Endothelial cell of umbilical vein (primary cell): ENCODE results near the gene NUP50. TPM values are rescaled to one million over a fixed set of nuclear protein-coding genes. Genes with fewer than 3 reads are reported as not detected.

Source experiments
- BruUV-seq: library from RNA; stranded (reverse); fragments of 400-500 nt; replicated peaks from 2 replicates; lab custom pipeline; 2021; lab: Mats Ljungman, UMichigan
- CTCF ChIA-PET: fragments of 300-600, 350-600 bp; sonication (Branson Sonifier 250); formaldehyde crosslinking; loops from one replicate; lab custom pipeline; 2021; ENCODE audit warnings: antibody characterized with exemption, inconsistent platforms; lab: Charles Lee
- POLR2A ChIA-PET: fragments of 300-600, 350-600 bp; sonication (Branson Sonifier 250); formaldehyde crosslinking; loops from one replicate; lab custom pipeline; 2021; ENCODE audit warnings: antibody characterized with exemption, inconsistent platforms; lab: Charles Lee
- DNase-seq: peaks from one replicate; pipeline ENCODE4 v3.0.0-alpha.2; 2011; ENCODE audit warnings: low read depth, low spot score
- FAIRE-seq: peaks from 2 replicates; lab custom pipeline; 2011; peaks lifted over from hg19 to GRCh38; lab: Jason Lieb, UNC
- H2AFZ ChIP-seq: 2 replicates; pipeline ENCODE4 v1.6.0; 2012; ENCODE audit warnings: low read depth, low read length, control low read depth, inconsistent platforms
- H3K27ac ChIP-seq: 2 replicates; pipeline ENCODE4 v1.5.1; 2011; ENCODE audit warnings: low read depth, mild to moderate bottlenecking, control low read depth, low read length, moderate library complexity; ENCODE audit not compliant: insufficient read depth
- H3K27me3 ChIP-seq, 2 experiments: 2 replicates each; pipeline versions ENCODE4 v1.6.0 to v1.6.1; 2011; ENCODE audit warnings: low read length in 2 of 2, mixed read lengths in 1 of 2; ENCODE audit not compliant: control insufficient read depth in 2 of 2, insufficient read depth in 2 of 2
- H3K36me3 ChIP-seq, 2 experiments: 2 replicates in 1 of 2; 3 replicates in 1 of 2; pipeline ENCODE4 v1.5.1; 2011; ENCODE audit warnings: low read length in 2 of 2, mild to moderate bottlenecking in 1 of 2, moderate library complexity in 1 of 2; ENCODE audit not compliant: control insufficient read depth in 2 of 2, insufficient read depth in 2 of 2; ENCODE audit errors: extremely low read depth in 1 of 2
- H3K4me1 ChIP-seq: 3 replicates; pipeline ENCODE4 v1.5.1; 2011; ENCODE audit warnings: mild to moderate bottlenecking, low read length; ENCODE audit not compliant: control insufficient read depth, insufficient read depth; ENCODE audit errors: extremely low read depth
- H3K4me2 ChIP-seq: 2 replicates; pipeline ENCODE4 v1.6.1; 2011; ENCODE audit warnings: low read length, control low read depth, mixed read lengths; ENCODE audit not compliant: insufficient read depth
- H3K4me3 ChIP-seq, 3 experiments: fragments of 200-600 bp in 1 of 3; sonication (generic), shearing (Covaris generic) in 1 of 3; replicated peaks in 1 of 3; 2 replicates each; pipeline ENCODE4 v1.5.1; 2011 to 2016; ENCODE audit warnings: control low read depth in 3 of 3, low read length in 3 of 3, mild to moderate bottlenecking in 2 of 3, inconsistent platforms in 1 of 3, low read depth in 1 of 3, moderate library complexity in 1 of 3; ENCODE audit not compliant: insufficient read depth in 1 of 3
- H3K79me2 ChIP-seq: 2 replicates; pipeline ENCODE4 v1.6.0; 2012; ENCODE audit warnings: low read length, inconsistent platforms; ENCODE audit not compliant: control insufficient read depth, insufficient read depth
- H3K9ac ChIP-seq: replicated peaks from 2 replicates; pipeline ENCODE3; 2011; ENCODE audit warnings: low read length, control low read depth; ENCODE audit not compliant: insufficient read depth; ENCODE audit errors: extremely low read depth
- H3K9me1 ChIP-seq: replicated peaks from 3 replicates; pipeline ENCODE4 v1.6.0; 2011; ENCODE audit warnings: mild to moderate bottlenecking, low read length; ENCODE audit not compliant: control insufficient read depth, insufficient read depth; ENCODE audit errors: extremely low read depth
- H3K9me3 ChIP-seq: replicated peaks from 2 replicates; pipeline ENCODE4 v1.5.1; 2012; ENCODE audit warnings: low read length, inconsistent platforms; ENCODE audit not compliant: control insufficient read depth, insufficient read depth
- H4K20me1 ChIP-seq: replicated peaks from 2 replicates; pipeline ENCODE3; 2011; ENCODE audit warnings: mild to moderate bottlenecking, low read length; ENCODE audit not compliant: control insufficient read depth, insufficient read depth; ENCODE audit errors: extremely low read depth
- EZH2 ChIP-seq: IDR thresholded peaks from 2 replicates; pipeline ENCODE4 v1.6.1; 2012; ENCODE audit warnings: borderline replicate concordance, low read depth, mild to moderate bottlenecking, moderate library complexity, low read length, inconsistent platforms; ENCODE audit not compliant: severe bottlenecking
- FOS ChIP-seq: IDR thresholded peaks from 2 replicates; pipeline ENCODE4 v1.6.1; 2011; ENCODE audit warnings: mild to moderate bottlenecking, low read length, moderate library complexity, borderline replicate concordance; ENCODE audit not compliant: insufficient read depth
- GATA2 ChIP-seq: IDR thresholded peaks from 2 replicates; pipeline ENCODE4 v1.7.0; 2011; ENCODE audit warnings: low read depth, mild to moderate bottlenecking, moderate library complexity, mixed read lengths, low read length; ENCODE audit not compliant: insufficient read length, insufficient read depth
- JUN ChIP-seq: IDR thresholded peaks from 2 replicates; pipeline ENCODE4 v1.6.1; 2011; ENCODE audit warnings: borderline replicate concordance, low read depth; ENCODE audit not compliant: insufficient read length, insufficient read depth
- MYC ChIP-seq: IDR thresholded peaks from one replicate; pipeline ENCODE4 v1.6.1; 2011; ENCODE audit warnings: mild to moderate bottlenecking, low read depth, low read length
- POLR2A ChIP-seq: IDR thresholded peaks from 2 replicates; pipeline ENCODE4 v1.6.1; 2012; ENCODE audit warnings: low read depth, mild to moderate bottlenecking, control low read depth, low read length
- POLR2AphosphoS5 ChIP-seq: IDR thresholded peaks from 2 replicates; pipeline ENCODE4 v1.6.1; 2012; ENCODE audit warnings: low read depth, mild to moderate bottlenecking, control low read depth, low read length, moderate library complexity; ENCODE audit not compliant: insufficient read depth
- dilution Hi-C: fragments of 300-500 bp; cut with MboI; formaldehyde crosslinking; loops from one replicate; pipeline ENCODE4 v1.15.0; 2019; ENCODE audit warnings: low sequenced_read_pairs; ENCODE audit not compliant: extremely low pct_ligation_motif_present
- intact Hi-C: fragments of 100-400 bp; cut with micrococcal nuclease; formaldehyde crosslinking; loops from one replicate; pipeline ENCODE4 v1.10.0; 2022
- polyA plus RNA-seq, 4 experiments: library from polyadenylated mRNA; depleted of rRNA in 3 of 4; stranded (reverse) in 3 of 4; unstranded in 1 of 4; fragments of >200 nt; gene quantifications; 2 replicates each; pipeline versions ENCODE4 v1.2.1 to v1.2.3, GENCODE V29; 2011 to 2012; ENCODE audit warnings: missing spikeins in 1 of 4
- total RNA-seq: library from RNA; stranded (reverse); gene quantifications from 2 replicates; pipeline ENCODE4 v1.2.3, GENCODE V29; 2021
- TF ChIP-seq, protein P1 (sequence below), 2 donors: IDR thresholded peaks; 1 replicate in 1 of 2; 2 replicates in 1 of 2; pipeline ENCODE4 v1.5.1; 2011; ENCODE audit warnings: low read length in 2 of 2, mild to moderate bottlenecking in 2 of 2, moderate library complexity in 2 of 2, control low read depth in 1 of 2, inconsistent platforms in 1 of 2, low read depth in 1 of 2; ENCODE audit not compliant: insufficient read depth in 1 of 2; ENCODE audit errors: extremely low read depth in 1 of 2
- TF ChIP-seq, protein P2 (sequence below): IDR thresholded peaks from 2 replicates; pipeline ENCODE4 v1.6.1; 2011; ENCODE audit not compliant: insufficient read depth, insufficient read length

Gene NUP50
- total and polyA plus RNA-seq, 2 donors (not counting 3 experiments of a cell fraction or from before 2014, with no cell fraction given), result 12.4 to 90.9 TPM

DNA sequence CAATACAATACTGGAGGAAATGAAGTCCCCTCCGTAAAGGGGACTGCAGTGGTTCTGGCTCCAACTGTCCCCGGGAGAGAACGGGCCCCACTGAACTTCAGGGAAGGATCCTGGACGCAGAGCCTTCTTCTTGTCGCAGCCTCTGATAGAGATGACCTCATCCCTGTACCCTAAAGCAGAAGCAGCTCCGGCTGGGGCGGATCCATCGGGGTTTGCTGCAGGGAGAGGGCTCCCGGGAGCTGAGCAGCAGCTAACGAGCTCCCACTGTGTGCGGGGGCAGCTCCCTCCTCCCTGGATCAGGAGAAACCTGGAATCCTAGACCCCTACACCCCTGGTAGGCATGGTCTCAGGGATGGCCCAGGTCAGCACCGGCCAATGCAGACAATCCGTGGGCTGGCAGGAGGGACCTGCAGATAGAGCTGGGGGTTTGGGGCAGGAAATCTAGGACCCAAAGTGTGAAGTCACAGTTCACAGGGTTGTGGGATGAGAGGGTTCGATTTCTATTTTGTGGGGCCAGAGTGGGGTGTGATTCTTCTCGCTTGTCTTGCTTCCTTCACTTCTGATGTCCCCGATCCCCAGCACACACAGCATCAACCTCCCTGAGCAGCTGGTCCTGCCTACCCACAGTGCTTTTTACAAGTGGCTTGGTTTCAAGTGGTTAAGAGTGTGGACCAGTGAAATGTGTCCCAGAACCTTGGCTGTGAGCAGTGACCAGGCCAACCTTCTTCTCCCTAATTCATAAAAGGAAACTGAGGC, 64.1 kb downstream of the NUP50 start:
- no TSS peak for BruUV-seq
- intact Hi-C loops, result no loop called here
- Histone ChIP-seq H4K20me1 (no peaks in the 10 kb centered on the region), H3K9ac (no peak overlapping the region), H2AFZ (no peak overlapping the region), H3K36me3 (no peaks in the 10 kb centered on the region), H3K9me3 (no peaks in the 10 kb centered on the region), H3K4me3 (no peak overlapping the region), H3K79me2 (no peaks in the 10 kb centered on the region), H3K9me1 (no peaks in the 10 kb centered on the region), H3K27me3 (no peaks in the 10 kb centered on the region), H3K4me2 (no peak overlapping the region), H3K4me1 (no peaks in the 10 kb centered on the region), H3K27ac (no peak overlapping the region)
- FAIRE-seq (no peak), DNase-seq (no peak)
- dilution Hi-C loops, result no loop called here
- ChIA-PET POLR2A (no interaction called here), CTCF (no interaction called here)
- TF ChIP-seq MYC (no peak), JUN (no peak), GATA2 (no peak), EZH2 (no peak), POLR2AphosphoS5 (no peak), FOS (no peak), POLR2A (no peak)
- TF ChIP-seq, protein P1, sequence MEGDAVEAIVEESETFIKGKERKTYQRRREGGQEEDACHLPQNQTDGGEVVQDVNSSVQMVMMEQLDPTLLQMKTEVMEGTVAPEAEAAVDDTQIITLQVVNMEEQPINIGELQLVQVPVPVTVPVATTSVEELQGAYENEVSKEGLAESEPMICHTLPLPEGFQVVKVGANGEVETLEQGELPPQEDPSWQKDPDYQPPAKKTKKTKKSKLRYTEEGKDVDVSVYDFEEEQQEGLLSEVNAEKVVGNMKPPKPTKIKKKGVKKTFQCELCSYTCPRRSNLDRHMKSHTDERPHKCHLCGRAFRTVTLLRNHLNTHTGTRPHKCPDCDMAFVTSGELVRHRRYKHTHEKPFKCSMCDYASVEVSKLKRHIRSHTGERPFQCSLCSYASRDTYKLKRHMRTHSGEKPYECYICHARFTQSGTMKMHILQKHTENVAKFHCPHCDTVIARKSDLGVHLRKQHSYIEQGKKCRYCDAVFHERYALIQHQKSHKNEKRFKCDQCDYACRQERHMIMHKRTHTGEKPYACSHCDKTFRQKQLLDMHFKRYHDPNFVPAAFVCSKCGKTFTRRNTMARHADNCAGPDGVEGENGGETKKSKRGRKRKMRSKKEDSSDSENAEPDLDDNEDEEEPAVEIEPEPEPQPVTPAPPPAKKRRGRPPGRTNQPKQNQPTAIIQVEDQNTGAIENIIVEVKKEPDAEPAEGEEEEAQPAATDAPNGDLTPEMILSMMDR (IDR thresholded peaks at IDR 0.05; ENCODE audit: extremely low read depth in 1 of 2, insufficient read depth in 1 of 2, low read depth in 1 of 2, low read length in 2 of 2), result no peak
- TF ChIP-seq, protein P2, sequence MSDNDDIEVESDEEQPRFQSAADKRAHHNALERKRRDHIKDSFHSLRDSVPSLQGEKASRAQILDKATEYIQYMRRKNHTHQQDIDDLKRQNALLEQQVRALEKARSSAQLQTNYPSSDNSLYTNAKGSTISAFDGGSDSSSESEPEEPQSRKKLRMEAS, result no peak
